ENCODE data around the gene C11orf24.

C11orf24 gene

GRCh38 chr11:68271781-68272608 is at the start of gene C11orf24:
C11orf24 (minus strand) TSS chr11:68271973; CDS start chr11:68263767, 8,206 bp downstream.
- Histone ChIP-seq H3K9me3 (ENCODE audit: control insufficient read depth, insufficient read depth, low read depth, low read length) (no peaks in the 10 kb centered on the region), H3K9ac (ENCODE audit: low read length) (peak within 1 kb of the TSS; percentile 90), H3K4me1 (ENCODE audit: control insufficient read depth, insufficient read depth, low read length) (peaks cover 8% of the 10 kb centered on the region; the same call in 1 of the 2 replicates), H3K4me3 (ENCODE audit: low read depth, low read length) (peak within 1 kb of the TSS; percentile 97), H3K36me3 (ENCODE audit: control insufficient read depth, insufficient read depth, low read length) (peaks cover 17% of the 10 kb centered on the region), H3K27ac (ENCODE audit: low read depth, low read length) (peak within 1 kb of the TSS; percentile 86), H3K27me3 (ENCODE audit: control insufficient read depth, insufficient read depth, low read length) (no peaks in the 10 kb centered on the region)

DNA sequence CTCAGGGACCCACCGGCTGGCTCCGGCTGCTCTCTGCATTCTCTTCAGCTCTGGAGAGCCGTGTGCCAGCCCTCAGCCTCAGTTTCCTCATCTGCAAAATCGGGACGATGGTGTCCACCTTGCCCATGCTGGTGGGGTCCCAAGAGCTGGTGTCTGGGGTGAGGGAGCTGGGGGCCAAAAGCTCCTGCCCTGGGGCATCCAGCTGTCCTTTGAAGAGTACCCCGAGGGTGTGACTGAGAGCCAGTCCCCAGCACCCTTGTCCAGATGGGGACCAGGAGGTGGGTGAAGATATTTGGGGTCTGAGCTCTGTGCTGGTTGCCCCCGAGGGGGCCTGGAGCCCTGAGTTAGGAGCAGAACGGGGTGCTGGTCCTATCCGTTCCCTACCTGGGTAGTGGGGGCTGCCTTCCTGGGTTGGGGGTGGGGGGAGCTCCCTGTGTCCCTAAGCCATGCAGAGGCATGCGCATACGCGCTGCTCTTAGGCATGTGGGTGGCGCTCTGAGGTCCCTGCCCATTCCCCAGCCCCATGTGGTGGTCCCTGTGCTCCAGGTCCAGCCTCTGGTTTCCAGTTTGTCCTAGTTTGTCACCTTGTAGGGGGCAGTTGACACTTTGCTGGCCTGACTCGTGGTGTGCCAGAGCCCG is 45.5 kb upstream of the C11orf24 start:
- no peak overlapping the region for H3K4me3 ChIP-seq (ENCODE audit: low read depth, low read length)
- no peaks in the 10 kb centered on the region for H3K9me3 ChIP-seq (ENCODE audit: control insufficient read depth, insufficient read depth, low read depth, low read length)
- no peak overlapping the region for H3K9ac ChIP-seq (ENCODE audit: low read length)
- H3K27me3 ChIP-seq (ENCODE audit: control insufficient read depth, insufficient read depth, low read length), result 0 out of 2 replicates have a peak, but pooled peaks cover 4% of the 10 kb centered on the region
- peaks cover 39% of the 10 kb centered on the region for H3K4me1 ChIP-seq (ENCODE audit: control insufficient read depth, insufficient read depth, low read length)
- H3K27ac ChIP-seq (ENCODE audit: low read depth, low read length), result no peak overlapping the region
- H3K36me3 ChIP-seq (ENCODE audit: control insufficient read depth, insufficient read depth, low read length), result no peaks in the 10 kb centered on the region

GRCh38 chr11:68315171-68315920 is 43.6 kb upstream of the C11orf24 start:
- Histone ChIP-seq H3K27ac (ENCODE audit: low read depth, low read length) (no peak overlapping the region), H3K4me3 (ENCODE audit: low read depth, low read length) (peak overlapping the region; percentile 87; the same call in 1 of the 2 replicates), H3K9me3 (ENCODE audit: control insufficient read depth, insufficient read depth, low read depth, low read length) (no peaks in the 10 kb centered on the region), H3K9ac (ENCODE audit: low read length) (peak overlapping the region; percentile 34), H3K4me1 (ENCODE audit: control insufficient read depth, insufficient read depth, low read length) (peaks cover 38% of the 10 kb centered on the region), H3K36me3 (ENCODE audit: control insufficient read depth, insufficient read depth, low read length) (no peaks in the 10 kb centered on the region), H3K27me3 (ENCODE audit: control insufficient read depth, insufficient read depth, low read length) (peaks cover 9% of the 10 kb centered on the region; the same call in 1 of the 2 replicates)

DNA sequence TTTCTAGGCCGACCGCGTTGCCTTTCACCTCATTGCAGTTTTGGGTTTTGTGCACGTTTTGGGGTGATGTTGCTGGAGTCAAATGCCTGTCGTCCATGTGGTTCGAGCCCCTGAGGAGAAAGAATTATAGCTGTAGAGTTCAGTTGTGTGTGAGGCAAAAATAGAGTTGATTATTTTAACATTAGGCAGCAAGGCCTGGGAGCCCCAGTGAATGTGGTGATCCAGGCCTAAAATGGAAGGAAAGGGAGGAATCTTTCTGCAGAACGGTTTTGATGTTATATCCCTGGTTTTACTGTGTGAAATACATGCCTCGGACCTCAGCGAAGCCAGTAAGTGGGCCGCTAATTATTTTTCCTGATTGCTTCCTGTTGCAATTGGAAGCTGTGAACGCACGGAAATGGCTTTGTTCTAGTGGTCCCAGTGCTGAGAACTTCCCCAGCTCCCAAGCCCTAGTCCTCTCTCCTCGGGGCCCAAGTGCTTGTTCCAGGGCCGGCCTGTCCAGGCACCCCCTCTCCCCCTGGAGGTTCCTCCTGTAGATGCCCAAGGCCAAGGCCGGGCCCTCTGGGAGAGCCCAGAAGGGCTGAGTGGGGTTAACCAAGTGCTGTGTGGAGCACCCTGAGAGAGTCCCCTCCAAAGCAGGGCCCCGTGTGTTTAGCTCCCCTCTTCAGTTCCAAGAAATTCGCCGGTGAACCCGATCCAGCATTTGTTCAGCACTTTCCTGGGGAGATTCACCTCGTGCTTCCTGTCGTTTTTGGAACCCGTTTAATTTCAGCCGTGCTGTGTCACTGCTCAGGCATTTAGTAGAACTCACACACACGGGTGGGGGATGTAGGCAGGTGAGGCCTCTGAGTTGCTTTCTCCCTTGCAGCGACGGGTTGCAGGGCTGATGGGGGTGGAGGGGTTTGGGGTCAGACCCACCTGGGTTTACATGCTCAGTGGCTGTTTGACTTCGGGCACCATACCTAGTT is 42.7 kb upstream of the C11orf24 start:
- Histone ChIP-seq H3K36me3 (ENCODE audit: control insufficient read depth, insufficient read depth, low read length) (no peaks in the 10 kb centered on the region), H3K4me3 (ENCODE audit: low read depth, low read length) (peak overlapping the region; percentile 87), H3K27me3 (ENCODE audit: control insufficient read depth, insufficient read depth, low read length) (peaks cover 9% of the 10 kb centered on the region; the same call in 1 of the 2 replicates), H3K9me3 (ENCODE audit: control insufficient read depth, insufficient read depth, low read depth, low read length) (no peaks in the 10 kb centered on the region), H3K4me1 (ENCODE audit: control insufficient read depth, insufficient read depth, low read length) (peaks cover 38% of the 10 kb centered on the region), H3K9ac (ENCODE audit: low read length) (peak overlapping the region; percentile 34), H3K27ac (ENCODE audit: low read depth, low read length) (peak overlapping the region; percentile 41; the same call in 1 of the 2 replicates)

DNA sequence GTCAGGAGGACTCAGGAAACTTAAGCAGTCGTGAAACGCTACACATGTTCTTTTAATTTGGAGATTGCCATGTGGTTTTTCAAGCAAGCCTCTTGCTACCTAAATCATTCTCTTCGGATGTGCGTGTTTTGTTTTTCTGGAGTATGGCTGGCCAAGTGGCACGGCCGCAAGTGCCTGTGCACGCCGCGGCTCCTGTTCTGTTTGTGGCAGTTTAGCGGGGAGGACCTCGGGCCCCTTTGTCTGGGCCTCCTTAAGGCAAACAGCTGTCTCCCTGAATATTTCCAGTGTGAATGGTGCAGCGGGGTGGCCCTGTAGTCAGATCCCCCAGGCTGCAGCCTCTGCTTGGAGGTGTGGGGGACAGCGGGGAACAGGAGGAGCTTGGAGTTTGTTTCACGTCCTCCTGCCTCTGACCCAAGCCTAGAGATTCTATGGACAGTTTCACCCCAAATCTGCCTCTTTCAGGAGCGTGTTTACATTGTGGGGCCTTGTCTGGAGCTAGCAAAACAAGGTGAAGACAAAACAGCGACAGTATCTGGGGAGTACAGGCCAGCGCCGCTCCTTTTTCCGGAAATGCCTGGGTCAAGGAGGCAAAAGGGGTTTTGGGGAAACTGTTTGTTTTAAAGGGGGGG is 41.9 kb upstream of the C11orf24 start:
- H3K9ac ChIP-seq (ENCODE audit: low read length), result peak overlapping the region; percentile 34
- peak overlapping the region; percentile 41; the same call in 1 of the 2 replicates for H3K27ac ChIP-seq (ENCODE audit: low read depth, low read length)
- H3K36me3 ChIP-seq (ENCODE audit: control insufficient read depth, insufficient read depth, low read length), result no peaks in the 10 kb centered on the region
- peak overlapping the region; percentile 87 for H3K4me3 ChIP-seq (ENCODE audit: low read depth, low read length)
- no peaks in the 10 kb centered on the region for H3K9me3 ChIP-seq (ENCODE audit: control insufficient read depth, insufficient read depth, low read depth, low read length)
- H3K4me1 ChIP-seq (ENCODE audit: control insufficient read depth, insufficient read depth, low read length), result peaks cover 38% of the 10 kb centered on the region
- H3K27me3 ChIP-seq (ENCODE audit: control insufficient read depth, insufficient read depth, low read length), result peaks cover 9% of the 10 kb centered on the region; the same call in 1 of the 2 replicates

DNA sequence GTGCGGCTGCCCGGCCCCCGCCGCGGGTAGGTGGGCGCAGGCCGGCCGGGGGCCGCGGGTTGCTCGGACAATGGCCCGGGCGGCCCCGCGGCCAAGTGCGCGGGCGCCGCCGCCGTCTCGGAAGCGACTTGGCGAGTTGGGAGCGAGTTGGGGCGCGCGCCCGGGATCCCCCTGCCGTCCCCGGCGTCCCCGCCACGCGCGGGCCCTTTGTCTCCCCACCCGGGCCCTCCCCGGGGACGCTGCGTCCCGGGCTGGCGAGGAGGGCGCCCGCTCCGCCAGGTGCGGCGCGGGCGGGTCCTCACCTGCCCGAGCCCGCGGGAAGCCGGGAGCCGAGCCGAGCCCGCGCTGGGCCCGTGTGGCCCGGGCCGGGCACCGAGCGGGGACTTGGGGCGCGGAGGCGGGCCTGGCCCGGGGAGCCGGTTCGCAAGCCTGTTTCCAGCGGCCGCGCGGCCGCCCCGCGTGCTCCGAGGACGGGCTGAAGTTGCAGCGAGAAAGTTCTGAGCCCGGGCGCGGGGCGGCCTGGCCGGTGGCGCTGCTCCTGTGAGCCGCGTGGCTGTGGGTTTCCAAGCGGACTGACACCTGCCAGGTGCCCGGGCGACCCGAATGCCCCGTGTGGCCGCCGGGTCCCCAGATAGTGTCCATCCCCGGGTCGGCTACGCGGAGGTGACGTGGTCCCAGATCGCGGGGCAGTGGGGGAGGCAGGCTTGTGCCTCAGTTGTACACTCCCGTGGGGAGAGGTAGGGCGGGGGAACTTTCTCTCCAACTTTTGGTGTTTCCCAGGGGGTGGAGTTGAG is 41.2 kb upstream of the C11orf24 start:
- Histone ChIP-seq H3K27me3 (ENCODE audit: control insufficient read depth, insufficient read depth, low read length) (peaks cover 9% of the 10 kb centered on the region; the same call in 1 of the 2 replicates), H3K4me3 (ENCODE audit: low read depth, low read length) (peak overlapping the region; percentile 87), H3K27ac (ENCODE audit: low read depth, low read length) (no peak overlapping the region), H3K9me3 (ENCODE audit: control insufficient read depth, insufficient read depth, low read depth, low read length) (no peaks in the 10 kb centered on the region), H3K4me1 (ENCODE audit: control insufficient read depth, insufficient read depth, low read length) (peaks cover 38% of the 10 kb centered on the region), H3K36me3 (ENCODE audit: control insufficient read depth, insufficient read depth, low read length) (no peaks in the 10 kb centered on the region), H3K9ac (ENCODE audit: low read length) (peak overlapping the region; percentile 34)

GRCh38 chr11:68312117-68312779 is 40.5 kb upstream of the C11orf24 start, which contains the start of gene LRP5:
LRP5 (plus strand) TSS chr11:68312591; CDS start chr11:68312715, 124 bp downstream.
- Histone ChIP-seq H3K27me3 (ENCODE audit: control insufficient read depth, insufficient read depth, low read length) (peaks cover 9% of the 10 kb centered on the region; the same call in 1 of the 2 replicates), H3K4me1 (ENCODE audit: control insufficient read depth, insufficient read depth, low read length) (peaks cover 33% of the 10 kb centered on the region), H3K4me3 (ENCODE audit: low read depth, low read length) (peak within 1 kb of the TSS; percentile 87), H3K27ac (ENCODE audit: low read depth, low read length) (no peak within 1 kb of the TSS), H3K36me3 (ENCODE audit: control insufficient read depth, insufficient read depth, low read length) (no peaks in the 10 kb centered on the region), H3K9me3 (ENCODE audit: control insufficient read depth, insufficient read depth, low read depth, low read length) (no peaks in the 10 kb centered on the region), H3K9ac (ENCODE audit: low read length) (peak within 1 kb of the TSS; percentile 34)

GRCh38 chr11:68311160-68312116 is 39.7 kb upstream of the C11orf24 start:
- Histone ChIP-seq H3K27me3 (ENCODE audit: control insufficient read depth, insufficient read depth, low read length) (peaks cover 9% of the 10 kb centered on the region; the same call in 1 of the 2 replicates), H3K9me3 (ENCODE audit: control insufficient read depth, insufficient read depth, low read depth, low read length) (no peaks in the 10 kb centered on the region), H3K4me1 (ENCODE audit: control insufficient read depth, insufficient read depth, low read length) (peaks cover 26% of the 10 kb centered on the region), H3K36me3 (ENCODE audit: control insufficient read depth, insufficient read depth, low read length) (no peaks in the 10 kb centered on the region), H3K27ac (ENCODE audit: low read depth, low read length) (no peak overlapping the region), H3K9ac (ENCODE audit: low read length) (no peak overlapping the region), H3K4me3 (ENCODE audit: low read depth, low read length) (peak overlapping the region; percentile 55)

Measured in HUES6 (cell line).